ENCODE results near the gene SLC6A18.

DNA sequence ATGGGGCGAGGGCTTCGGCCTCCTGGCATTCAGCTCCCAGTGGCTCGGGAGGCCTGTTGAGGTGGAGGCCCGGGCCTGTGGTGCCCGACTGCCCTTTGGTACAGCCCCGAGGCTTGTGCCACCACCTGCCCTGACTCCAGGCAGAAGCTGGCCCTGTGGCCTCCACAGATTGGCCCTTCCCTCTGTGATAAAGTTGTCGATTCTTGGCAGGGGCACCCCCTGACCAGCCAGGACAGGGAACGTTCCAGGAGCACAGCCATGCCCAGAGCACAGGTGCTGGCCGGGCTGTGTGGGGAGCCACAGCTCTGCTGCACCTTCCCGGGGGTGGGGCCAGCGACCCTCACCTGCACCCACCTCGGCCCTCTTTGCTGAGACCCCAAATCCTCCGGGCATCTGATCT, 32.7 kb downstream of the SLC6A18 start:
- TF ChIP-seq, protein P1, sequence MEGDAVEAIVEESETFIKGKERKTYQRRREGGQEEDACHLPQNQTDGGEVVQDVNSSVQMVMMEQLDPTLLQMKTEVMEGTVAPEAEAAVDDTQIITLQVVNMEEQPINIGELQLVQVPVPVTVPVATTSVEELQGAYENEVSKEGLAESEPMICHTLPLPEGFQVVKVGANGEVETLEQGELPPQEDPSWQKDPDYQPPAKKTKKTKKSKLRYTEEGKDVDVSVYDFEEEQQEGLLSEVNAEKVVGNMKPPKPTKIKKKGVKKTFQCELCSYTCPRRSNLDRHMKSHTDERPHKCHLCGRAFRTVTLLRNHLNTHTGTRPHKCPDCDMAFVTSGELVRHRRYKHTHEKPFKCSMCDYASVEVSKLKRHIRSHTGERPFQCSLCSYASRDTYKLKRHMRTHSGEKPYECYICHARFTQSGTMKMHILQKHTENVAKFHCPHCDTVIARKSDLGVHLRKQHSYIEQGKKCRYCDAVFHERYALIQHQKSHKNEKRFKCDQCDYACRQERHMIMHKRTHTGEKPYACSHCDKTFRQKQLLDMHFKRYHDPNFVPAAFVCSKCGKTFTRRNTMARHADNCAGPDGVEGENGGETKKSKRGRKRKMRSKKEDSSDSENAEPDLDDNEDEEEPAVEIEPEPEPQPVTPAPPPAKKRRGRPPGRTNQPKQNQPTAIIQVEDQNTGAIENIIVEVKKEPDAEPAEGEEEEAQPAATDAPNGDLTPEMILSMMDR (IDR thresholded peaks at IDR 0.05; ENCODE audit: insufficient read depth, low read depth, low read length): no peak
- no peak for TF ChIP-seq EZH2 (IDR thresholded peaks at IDR 0.05; ENCODE audit: insufficient read depth, low read length)
